Smooth muscle cell (in vitro differentiated cells): ENCODE data around the gene NTN1. TPM values are rescaled to one million over a fixed set of nuclear protein-coding genes. Genes with fewer than 3 reads are reported as not detected.

Experiments used
- DNase-seq: peaks from one replicate; lab custom pipeline; 2025; ENCODE audit not compliant: unreplicated experiment; lab: John Stamatoyannopoulos, UW
- H2AFZ ChIP-seq: fragments of 200-600 bp; sonication (generic); 2 replicates; pipeline ENCODE4 v1.6.0; 2016; ENCODE audit warnings: antibody characterized with exemption, low read depth, mild to moderate bottlenecking
- H3F3A ChIP-seq: fragments of 200-600 bp; sonication (generic); 2 replicates; pipeline ENCODE4 v1.6.0; 2017; ENCODE audit warnings: antibody characterized with exemption, low read depth
- H3K27ac ChIP-seq: fragments of 200-600 bp; sonication (generic); 2 replicates; pipeline ENCODE4 v1.5.1; 2016; ENCODE audit warnings: low read depth, mild to moderate bottlenecking
- H3K27me3 ChIP-seq: fragments of 200-600 bp; sonication (generic); 2 replicates; pipeline ENCODE4 v1.6.1; 2016; ENCODE audit warnings: low read depth, mild to moderate bottlenecking
- H3K36me3 ChIP-seq: fragments of 200-600 bp; sonication (generic); 2 replicates; pipeline ENCODE4 v1.5.1; 2016; ENCODE audit warnings: low read depth
- H3K4me1 ChIP-seq: fragments of 200-600 bp; sonication (generic); 2 replicates; pipeline ENCODE4 v1.5.1; 2016; ENCODE audit warnings: low read depth
- H3K4me2 ChIP-seq: fragments of 200-600 bp; sonication (generic); 2 replicates; pipeline ENCODE4 v1.6.0; 2016; ENCODE audit warnings: mild to moderate bottlenecking
- H3K4me3 ChIP-seq: fragments of 200-600 bp; sonication (generic); 2 replicates; pipeline ENCODE4 v1.5.1; 2016; ENCODE audit warnings: mild to moderate bottlenecking
- H3K79me2 ChIP-seq: fragments of 200-600 bp; sonication (generic); 2 replicates; pipeline ENCODE4 v1.6.0; 2016; ENCODE audit warnings: low read depth, mild to moderate bottlenecking
- H3K9ac ChIP-seq: fragments of 200-600 bp; sonication (generic); 2 replicates; pipeline ENCODE4 v1.6.0; 2016; ENCODE audit warnings: low read depth
- H3K9me3 ChIP-seq: fragments of 200-600 bp; sonication (generic); replicated peaks from 2 replicates; pipeline ENCODE4 v1.5.1; 2016; ENCODE audit warnings: low read depth
- H4K20me1 ChIP-seq: fragments of 200-600 bp; sonication (generic); 2 replicates; pipeline ENCODE4 v1.6.0; 2016; ENCODE audit warnings: low read depth
- CTCF ChIP-seq: fragments of 200-600 bp; sonication (generic); IDR thresholded peaks from 2 replicates; pipeline ENCODE4 v1.5.1; 2017; ENCODE audit warnings: borderline replicate concordance, mild to moderate bottlenecking, antibody characterized with exemption; ENCODE audit not compliant: insufficient read depth, poor library complexity, severe bottlenecking
- WGBS: methylation state at CpG from one replicate; pipeline ENCODE4 v1.1.7; 2016; ENCODE audit warnings: low lambda C conversion rate; 5-methylcytosine and 5-hydroxymethylcytosine counted together
- polyA plus RNA-seq: library from polyadenylated mRNA; unstranded; fragments of >200 nt; fragmentation: Nextera tagmentation; extraction: Ambion mirVana; gene quantifications from 2 replicates; pipeline ENCODE4 v1.2.1, GENCODE V29; 2016
- total RNA-seq: library from RNA; depleted of rRNA; stranded (reverse); fragments of >200 nt; gene quantifications from 2 replicates; pipeline ENCODE4 v1.2.3, GENCODE V29; 2014

Gene NTN1
- total and polyA plus RNA-seq, 2 experiments from 2014 or later, result 0.07 to 0.72 TPM

- Histone ChIP-seq H3K79me2 (no peaks in the 10 kb centered on the region), H3K4me2 (no peak overlapping the region), H4K20me1 (no peaks in the 10 kb centered on the region), H3K4me3 (no peak overlapping the region), H3K27me3 (no peaks in the 10 kb centered on the region), H3K27ac (no peak overlapping the region), H2AFZ (no peak overlapping the region), H3F3A (no peaks in the 10 kb centered on the region), H3K9ac (no peak overlapping the region), H3K4me1 (no peaks in the 10 kb centered on the region), H3K36me3 (no peaks in the 10 kb centered on the region), H3K9me3 (no peaks in the 10 kb centered on the region)
- no peak for DNase-seq
- TF ChIP-seq CTCF, result no peak
- WGBS, result 50% methylated on average over 13 of the region's 13 CpGs
Measured at GRCh38 chr17:9140550-9141424, 119.5 kb downstream of the NTN1 start.

- no peaks in the 10 kb centered on the region for H3F3A ChIP-seq
- no peak overlapping the region for H3K27ac ChIP-seq
- H3K4me1 ChIP-seq, result no peaks in the 10 kb centered on the region
- H4K20me1 ChIP-seq, result no peaks in the 10 kb centered on the region
- H3K79me2 ChIP-seq, result no peaks in the 10 kb centered on the region
- no peak overlapping the region for H3K4me2 ChIP-seq
- no peak overlapping the region for H3K4me3 ChIP-seq
- no peaks in the 10 kb centered on the region for H3K36me3 ChIP-seq
- WGBS, result 79% methylated on average over 4 of the region's 4 CpGs
- no peaks in the 10 kb centered on the region for H3K9me3 ChIP-seq
- TF ChIP-seq CTCF, result no peak
- H3K9ac ChIP-seq, result no peak overlapping the region
- DNase-seq, result no peak
- no peaks in the 10 kb centered on the region for H3K27me3 ChIP-seq
- no peak overlapping the region for H2AFZ ChIP-seq
Measured at GRCh38 chr17:9141425-9141753, 120.1 kb downstream of the NTN1 start.

- Histone ChIP-seq H3K9ac (no peak overlapping the region), H3K27me3 (peaks cover 2% of the 10 kb centered on the region), H4K20me1 (no peaks in the 10 kb centered on the region), H2AFZ (no peak overlapping the region), H3K36me3 (no peaks in the 10 kb centered on the region), H3K9me3 (no peaks in the 10 kb centered on the region), H3K27ac (no peak overlapping the region), H3F3A (no peaks in the 10 kb centered on the region), H3K4me1 (no peaks in the 10 kb centered on the region), H3K79me2 (no peaks in the 10 kb centered on the region), H3K4me2 (no peak overlapping the region), H3K4me3 (no peak overlapping the region)
- WGBS, result 69% methylated on average over 10 of the region's 10 CpGs
- TF ChIP-seq CTCF, result no peak
- no peak for DNase-seq
Measured at GRCh38 chr17:9142772-9143494, 121.6 kb downstream of the NTN1 start.
